Epithelial cell of proximal tubule (primary cell): Measurements from ENCODE around the gene PNMA5. TPM values are rescaled to one million over a fixed set of nuclear protein-coding genes. Genes with fewer than 3 reads are reported as not detected.
"Not testable (repeated sequence)": the region's sequence is repeated elsewhere in the genome, so short reads cannot be mapped to it uniquely, and the experiment has no call there.

Experiments used
- DNase-seq: peaks from one replicate; pipeline ENCODE4 v3.0.0-alpha.2; 2011; ENCODE audit warnings: low read depth
- H3K4me3 ChIP-seq: 2 replicates; pipeline ENCODE4 v1.5.1; 2011; ENCODE audit warnings: low read depth, mild to moderate bottlenecking, low read length
- total RNA-seq: library from RNA; depleted of rRNA; stranded (reverse); fragments of >200 nt; gene quantifications from 2 replicates; pipeline ENCODE4 v1.2.3, GENCODE V29; 2015
- TF ChIP-seq, protein P1 (sequence below): conservative IDR thresholded peaks from 2 replicates; pipeline ENCODE4 v1.5.1; 2012; ENCODE audit warnings: low read depth, mild to moderate bottlenecking, low read length

The PNMA5 gene
- total RNA-seq, 1 donor from 2014 or later, result not detected

DNA sequence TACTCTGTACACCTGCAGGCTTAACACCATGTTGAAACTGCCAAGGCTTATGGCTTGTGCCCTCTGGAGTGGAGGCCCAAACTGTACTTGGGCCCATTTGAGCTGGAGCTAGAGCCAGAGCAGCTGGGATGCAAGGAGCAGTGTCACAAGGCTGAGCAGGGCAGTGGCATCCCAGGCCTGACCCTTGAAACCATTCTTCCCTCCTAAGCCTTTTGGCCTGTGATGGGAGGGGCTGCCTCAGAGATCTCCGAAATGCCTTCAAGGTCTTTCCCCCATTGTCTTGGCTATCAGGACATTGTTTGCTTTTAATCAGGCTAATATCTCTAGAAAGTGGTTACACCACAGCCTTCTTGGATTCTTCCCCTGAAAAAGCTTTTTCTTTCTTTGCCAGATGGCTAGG lies 10.9 kb upstream of the PNMA5 start:
- no peak for DNase-seq
- TF ChIP-seq, protein P1, sequence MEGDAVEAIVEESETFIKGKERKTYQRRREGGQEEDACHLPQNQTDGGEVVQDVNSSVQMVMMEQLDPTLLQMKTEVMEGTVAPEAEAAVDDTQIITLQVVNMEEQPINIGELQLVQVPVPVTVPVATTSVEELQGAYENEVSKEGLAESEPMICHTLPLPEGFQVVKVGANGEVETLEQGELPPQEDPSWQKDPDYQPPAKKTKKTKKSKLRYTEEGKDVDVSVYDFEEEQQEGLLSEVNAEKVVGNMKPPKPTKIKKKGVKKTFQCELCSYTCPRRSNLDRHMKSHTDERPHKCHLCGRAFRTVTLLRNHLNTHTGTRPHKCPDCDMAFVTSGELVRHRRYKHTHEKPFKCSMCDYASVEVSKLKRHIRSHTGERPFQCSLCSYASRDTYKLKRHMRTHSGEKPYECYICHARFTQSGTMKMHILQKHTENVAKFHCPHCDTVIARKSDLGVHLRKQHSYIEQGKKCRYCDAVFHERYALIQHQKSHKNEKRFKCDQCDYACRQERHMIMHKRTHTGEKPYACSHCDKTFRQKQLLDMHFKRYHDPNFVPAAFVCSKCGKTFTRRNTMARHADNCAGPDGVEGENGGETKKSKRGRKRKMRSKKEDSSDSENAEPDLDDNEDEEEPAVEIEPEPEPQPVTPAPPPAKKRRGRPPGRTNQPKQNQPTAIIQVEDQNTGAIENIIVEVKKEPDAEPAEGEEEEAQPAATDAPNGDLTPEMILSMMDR, result no peak
- no peak overlapping the region for H3K4me3 ChIP-seq

DNA sequence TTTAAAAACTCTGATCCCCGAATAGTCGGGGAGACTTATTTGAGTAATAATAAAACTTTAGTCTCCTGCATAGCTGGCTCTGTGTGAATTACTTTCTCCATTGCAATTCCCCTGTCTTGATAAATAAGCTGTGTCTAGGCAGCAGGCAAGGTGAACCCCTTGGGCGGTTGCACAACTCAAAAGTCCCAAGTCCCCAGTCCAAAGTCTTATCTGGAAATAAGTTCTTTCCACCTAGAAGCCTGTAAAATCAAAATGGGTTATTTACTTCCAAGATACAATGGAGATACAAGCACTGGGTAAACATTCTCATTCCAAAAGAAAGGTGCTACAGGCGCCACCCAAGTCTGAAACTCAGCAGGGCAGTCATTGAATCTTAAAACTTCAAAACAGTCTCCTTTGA lies 10.1 kb upstream of the PNMA5 start:
- no peak overlapping the region for H3K4me3 ChIP-seq
- TF ChIP-seq, protein P1, result no peak
- no peak for DNase-seq

DNA sequence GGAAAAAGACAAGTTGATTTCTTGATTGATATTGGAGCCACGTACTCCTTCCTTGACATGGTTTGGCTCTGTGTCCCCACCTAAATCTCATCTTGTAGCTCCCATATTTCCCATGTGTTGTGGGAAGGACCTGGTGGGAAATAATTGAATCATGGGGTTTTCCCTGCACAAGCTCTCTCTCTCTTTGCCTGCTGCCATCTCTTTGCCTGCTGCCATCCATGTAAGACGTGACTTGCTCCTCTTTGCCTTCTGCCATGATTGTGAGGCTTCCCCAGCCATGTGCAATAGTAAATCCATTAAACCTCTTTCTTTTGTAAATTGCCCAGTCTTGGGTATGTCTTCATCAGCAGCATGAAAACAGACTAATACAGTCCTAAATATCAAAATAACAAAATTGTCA lies 8.3 kb upstream of the PNMA5 start:
- DNase-seq, H3K4me3 ChIP-seq: not testable (repeated sequence)

DNA sequence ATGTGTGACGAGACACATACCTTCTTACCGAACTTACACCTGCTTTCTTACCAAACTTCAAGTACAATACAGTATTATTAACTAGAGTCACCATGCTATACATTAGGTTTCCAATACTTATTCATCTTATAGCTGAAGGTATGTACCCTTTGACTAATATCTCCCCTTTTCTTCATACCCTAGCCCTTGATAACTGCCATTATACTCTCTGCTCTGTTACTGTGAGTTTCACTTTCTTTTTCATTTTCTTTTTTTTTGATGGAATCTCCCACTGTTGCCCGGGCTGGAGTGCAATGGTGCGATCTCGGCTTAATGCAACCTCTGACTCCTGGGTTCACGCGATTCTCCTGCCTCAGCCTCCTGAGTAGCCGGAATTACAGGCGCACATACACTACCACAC lies 3.4 kb upstream of the PNMA5 start:
- TF ChIP-seq, protein P1, result no peak
- DNase-seq, result no peak
- H3K4me3 ChIP-seq, result no peak overlapping the region

DNA sequence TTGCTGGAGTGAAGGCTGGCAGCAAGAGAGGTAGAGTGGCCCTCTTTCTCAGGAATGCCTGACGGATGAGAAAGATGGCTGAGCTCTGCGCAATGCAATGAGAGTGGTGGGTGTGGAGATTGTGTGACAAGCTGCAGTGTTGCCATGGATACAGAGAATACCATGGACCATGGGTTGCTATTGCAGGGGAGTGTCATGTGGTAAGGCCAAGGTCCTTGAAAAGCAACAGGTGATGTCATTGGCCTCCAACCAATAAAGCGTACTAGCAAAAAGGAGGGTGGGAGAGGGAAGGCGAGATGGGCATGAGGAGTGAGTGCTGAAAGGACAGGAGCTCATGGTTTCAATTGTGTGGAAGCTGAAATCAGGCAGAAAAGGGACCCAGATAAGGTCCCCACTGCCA lies 1.8 kb downstream of the PNMA5 start:
- no peak for DNase-seq
- TF ChIP-seq, protein P1, result no peak

DNA sequence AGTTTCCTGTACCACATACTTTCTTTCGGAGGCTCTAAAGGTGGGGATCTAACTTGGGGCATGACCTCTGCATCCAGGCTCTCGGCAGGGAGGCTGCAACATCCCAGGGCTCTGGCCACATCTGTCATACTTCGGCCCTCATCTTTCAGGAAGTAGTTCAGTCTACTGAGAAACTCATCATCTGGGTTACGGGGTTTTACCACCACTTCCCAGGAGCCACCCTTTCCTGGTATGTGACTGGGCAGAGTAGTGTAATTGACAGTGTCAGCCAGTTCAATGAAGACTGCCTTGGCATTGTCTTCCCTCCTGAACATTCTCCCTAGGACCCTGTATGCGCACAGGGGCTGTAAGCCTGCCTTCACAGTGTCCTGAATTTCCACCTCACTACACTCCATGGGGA lies 2.8 kb downstream of the PNMA5 start:
- TF ChIP-seq, protein P1, result no peak
- no peak for DNase-seq
- H3K4me3 ChIP-seq, result no peak overlapping the region

More for the DNA sequence above, 1.8 kb downstream of the PNMA5 start:
- H3K4me3 ChIP-seq, result no peak overlapping the region

DNA sequence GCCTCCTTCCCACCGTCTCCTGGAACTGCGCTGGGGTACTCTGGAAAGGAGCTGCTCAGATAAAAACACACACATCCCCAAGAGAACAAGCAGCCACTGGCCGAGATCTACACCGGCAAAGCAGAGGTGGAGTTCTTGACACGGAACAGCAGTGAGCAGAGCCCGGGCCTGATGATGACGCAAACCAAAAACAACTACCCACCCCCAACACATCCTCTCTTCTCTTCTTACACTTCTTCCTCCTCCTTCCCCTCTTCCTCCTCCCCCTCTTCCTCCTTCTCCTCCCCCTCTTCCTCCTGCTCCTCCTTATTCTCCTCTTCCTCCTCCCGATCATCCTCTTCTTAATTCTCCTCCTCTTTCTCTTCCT lies 4.6 kb downstream of the PNMA5 start:
- TF ChIP-seq, protein P1, result no peak
- H3K4me3 ChIP-seq, result no peak overlapping the region
- DNase-seq, result no peak
